GM12873 (cell line): Measurements from ENCODE around the gene NDUFAB1.

Experiments
- TF ChIP-seq, protein P1 (sequence below): IDR thresholded peaks from 2 replicates; pipeline ENCODE4 v1.5.1; 2012; ENCODE audit warnings: low read depth, mild to moderate bottlenecking, moderate library complexity, low read length, control low read depth; ENCODE audit not compliant: insufficient read depth; ENCODE audit errors: missing control alignments

The NDUFAB1 gene

DNA sequence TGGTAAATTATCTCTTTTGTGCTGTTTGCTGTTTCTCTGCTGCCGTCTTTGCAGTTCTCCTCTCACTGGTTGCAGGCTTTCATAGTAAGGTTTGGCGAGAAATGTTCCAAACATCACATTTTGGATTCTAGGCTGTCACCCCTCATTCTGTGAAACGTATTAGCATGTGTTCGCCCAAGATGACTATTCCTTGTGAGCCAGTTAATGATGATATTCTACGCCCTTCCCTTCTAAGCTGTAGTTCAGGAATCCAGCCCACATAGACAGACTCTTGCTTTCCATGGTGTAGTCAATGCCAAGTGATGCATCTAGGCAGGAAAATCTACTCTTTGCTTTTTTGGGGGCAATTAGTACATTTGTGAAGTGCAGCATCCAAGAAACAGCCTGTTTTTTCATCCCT, 24.2 kb downstream of the NDUFAB1 start:
- TF ChIP-seq, protein P1, sequence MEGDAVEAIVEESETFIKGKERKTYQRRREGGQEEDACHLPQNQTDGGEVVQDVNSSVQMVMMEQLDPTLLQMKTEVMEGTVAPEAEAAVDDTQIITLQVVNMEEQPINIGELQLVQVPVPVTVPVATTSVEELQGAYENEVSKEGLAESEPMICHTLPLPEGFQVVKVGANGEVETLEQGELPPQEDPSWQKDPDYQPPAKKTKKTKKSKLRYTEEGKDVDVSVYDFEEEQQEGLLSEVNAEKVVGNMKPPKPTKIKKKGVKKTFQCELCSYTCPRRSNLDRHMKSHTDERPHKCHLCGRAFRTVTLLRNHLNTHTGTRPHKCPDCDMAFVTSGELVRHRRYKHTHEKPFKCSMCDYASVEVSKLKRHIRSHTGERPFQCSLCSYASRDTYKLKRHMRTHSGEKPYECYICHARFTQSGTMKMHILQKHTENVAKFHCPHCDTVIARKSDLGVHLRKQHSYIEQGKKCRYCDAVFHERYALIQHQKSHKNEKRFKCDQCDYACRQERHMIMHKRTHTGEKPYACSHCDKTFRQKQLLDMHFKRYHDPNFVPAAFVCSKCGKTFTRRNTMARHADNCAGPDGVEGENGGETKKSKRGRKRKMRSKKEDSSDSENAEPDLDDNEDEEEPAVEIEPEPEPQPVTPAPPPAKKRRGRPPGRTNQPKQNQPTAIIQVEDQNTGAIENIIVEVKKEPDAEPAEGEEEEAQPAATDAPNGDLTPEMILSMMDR, result no peak

DNA sequence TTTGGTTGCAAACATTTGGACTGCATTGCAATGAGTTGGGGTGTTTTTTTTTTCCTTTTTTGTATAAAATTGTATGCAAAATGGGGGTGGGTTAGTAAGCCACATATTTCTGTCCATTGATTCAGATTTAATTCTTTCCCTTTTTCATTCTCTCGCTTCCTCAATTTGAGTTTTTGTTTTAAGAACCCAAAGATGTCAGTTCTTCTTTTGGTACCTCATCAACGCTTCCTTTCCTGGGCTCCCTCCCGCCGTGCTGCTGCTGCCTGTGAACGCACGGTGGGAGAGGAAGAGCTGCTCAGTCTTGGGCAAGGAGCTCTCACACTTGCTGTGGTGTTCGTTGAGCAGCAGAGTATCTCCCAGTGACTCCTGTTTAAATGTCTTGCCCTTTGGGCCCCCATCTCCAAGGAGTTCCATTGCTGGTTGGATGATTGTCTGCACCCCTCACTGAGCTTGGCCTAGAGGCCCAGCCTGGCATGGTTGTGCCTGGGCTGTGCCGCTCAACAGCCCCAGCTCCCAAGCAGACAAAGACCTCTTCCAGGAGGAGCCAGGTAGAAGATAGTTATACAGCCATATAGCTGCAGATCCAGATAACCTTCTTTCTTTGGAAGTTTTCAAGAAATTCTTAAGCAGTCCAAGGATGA, 25.0 kb downstream of the NDUFAB1 start:
- TF ChIP-seq, protein P1, result no peak

- TF ChIP-seq, protein P1, result no peak
These were observed 28.5 kb downstream of the NDUFAB1 start for GRCh38 chr16:23567602-23568001.

DNA sequence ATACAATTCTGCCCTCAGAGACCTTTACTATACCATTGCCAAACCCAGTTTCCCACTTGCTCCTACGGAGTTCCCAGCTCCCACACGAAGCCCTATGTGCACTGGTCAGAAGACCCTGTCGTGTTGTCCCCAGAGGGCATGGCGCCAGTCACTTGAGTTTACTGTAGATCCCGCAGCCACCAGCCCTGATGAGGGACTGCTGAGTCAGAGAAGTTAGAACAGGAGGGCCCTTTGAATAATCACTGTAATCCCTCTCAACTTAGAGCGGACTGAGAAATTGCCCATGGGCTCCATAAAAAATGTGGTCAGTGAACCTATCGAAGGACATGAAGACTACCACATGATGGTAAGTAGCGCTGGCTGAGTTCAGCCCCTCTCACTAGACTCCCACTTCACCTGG, 29.4 kb downstream of the NDUFAB1 start:
- TF ChIP-seq, protein P1, result no peak

GRCh38 chr16:23564575-23565363, 31.3 kb downstream of the NDUFAB1 start:
- TF ChIP-seq, protein P1, result no peak

- TF ChIP-seq, protein P1, result no peak
These were observed 32.9 kb downstream of the NDUFAB1 start for GRCh38 chr16:23563186-23563585.

DNA sequence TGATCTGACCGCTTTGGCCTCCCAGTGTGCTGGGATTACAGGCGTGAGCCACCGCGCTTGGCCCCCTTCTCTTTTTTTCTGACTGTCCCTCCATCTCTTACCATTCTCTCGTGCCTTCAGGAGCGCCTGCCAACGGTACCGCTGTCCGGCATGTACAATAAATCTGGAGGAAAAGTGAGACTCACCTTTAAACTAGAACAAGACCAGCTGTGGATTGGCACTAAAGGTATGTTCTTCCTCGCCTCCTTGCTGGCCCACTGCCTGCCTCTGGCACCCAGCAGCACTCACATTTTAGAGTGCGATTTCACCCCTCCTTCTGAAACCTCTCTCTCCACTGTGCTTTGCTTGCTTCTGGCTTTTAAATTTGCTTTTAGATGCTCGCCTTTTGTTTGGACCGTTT, 33.6 kb downstream of the NDUFAB1 start:
- TF ChIP-seq, protein P1, result no peak
